ENCODE data around the gene ZMIZ2.

ZMIZ2 gene

GRCh38 chr7:44748948-44749731 is 493 bp downstream of the ZMIZ2 start:
- peak overlapping the region; percentile 12 to 49 (median 18) for H3K27ac Mint-ChIP-seq
- H3K27me3 Mint-ChIP-seq (ENCODE audit: low read depth), result no peaks in the 10 kb centered on the region
- H3K4me3 Mint-ChIP-seq, result peak overlapping the region; percentile 84 to 91 (median 86)
- H3K9me3 Mint-ChIP-seq, result no peaks in the 10 kb centered on the region
- H3K4me1 Mint-ChIP-seq, result peaks cover 36% of the 10 kb centered on the region
- peaks cover 13% of the 10 kb centered on the region for H3K36me3 Mint-ChIP-seq (ENCODE audit: low read depth)
- TF ChIP-seq CTCF (IDR thresholded peaks at IDR 0.05; ENCODE audit: unreplicated experiment in 3 of 3), result no peak

- H3K4me3 Mint-ChIP-seq, result peak overlapping the region; percentile 84 to 91 (median 86)
- peaks cover 40% of the 10 kb centered on the region for H3K4me1 Mint-ChIP-seq
- H3K27ac Mint-ChIP-seq, result peak overlapping the region in 2 of 3 experiments; percentile 36 to 49
- H3K36me3 Mint-ChIP-seq (ENCODE audit: low read depth), result peaks cover 13% of the 10 kb centered on the region
- TF ChIP-seq CTCF (IDR thresholded peaks at IDR 0.05; ENCODE audit: unreplicated experiment in 3 of 3), result no peak
- no peaks in the 10 kb centered on the region for H3K9me3 Mint-ChIP-seq
- H3K27me3 Mint-ChIP-seq (ENCODE audit: low read depth), result no peaks in the 10 kb centered on the region
These were observed 1.3 kb downstream of the ZMIZ2 start for GRCh38 chr7:44749992-44750391.

GRCh38 chr7:44750424-44750823 is 1.8 kb downstream of the ZMIZ2 start:
- Mint-ChIP-seq H3K4me3 (peak overlapping the region; percentile 84 to 91 (median 86)), H3K27me3 (ENCODE audit: low read depth) (no peaks in the 10 kb centered on the region), H3K27ac (peak overlapping the region in 1 of 3 experiments; percentile 36), H3K9me3 (no peaks in the 10 kb centered on the region), H3K4me1 (peaks cover 43% of the 10 kb centered on the region), H3K36me3 (ENCODE audit: low read depth) (peaks cover 13% of the 10 kb centered on the region)
- no peak for TF ChIP-seq CTCF (IDR thresholded peaks at IDR 0.05; ENCODE audit: unreplicated experiment in 3 of 3)

- TF ChIP-seq CTCF (IDR thresholded peaks at IDR 0.05; ENCODE audit: unreplicated experiment in 3 of 3), result no peak
- Mint-ChIP-seq H3K4me3 (peak overlapping the region; percentile 84 to 91 (median 86)), H3K36me3 (ENCODE audit: low read depth) (peaks cover 13% of the 10 kb centered on the region), H3K27ac (peak overlapping the region in 2 of 3 experiments; percentile 36 to 48), H3K9me3 (no peaks in the 10 kb centered on the region), H3K4me1 (peaks cover 43% of the 10 kb centered on the region), H3K27me3 (ENCODE audit: low read depth) (no peaks in the 10 kb centered on the region)
These were observed 2.4 kb downstream of the ZMIZ2 start for GRCh38 chr7:44750921-44751571.

- H3K36me3 Mint-ChIP-seq (ENCODE audit: low read depth), result peaks cover 13% of the 10 kb centered on the region
- H3K27ac Mint-ChIP-seq, result no peak overlapping the region
- H3K27me3 Mint-ChIP-seq (ENCODE audit: low read depth), result no peaks in the 10 kb centered on the region
- peak overlapping the region in 2 of 3 experiments; percentile 57 to 64 for H3K4me3 Mint-ChIP-seq
- no peak for TF ChIP-seq CTCF (IDR thresholded peaks at IDR 0.05; ENCODE audit: unreplicated experiment in 3 of 3)
- peaks cover 48% of the 10 kb centered on the region for H3K4me1 Mint-ChIP-seq
- H3K9me3 Mint-ChIP-seq, result no peaks in the 10 kb centered on the region
These were observed 4.2 kb downstream of the ZMIZ2 start for GRCh38 chr7:44752822-44753221.
